ENCODE results near the gene SREBF2. TPM values are rescaled to one million over a fixed set of nuclear protein-coding genes. Genes with fewer than 3 reads are reported as not detected.
A peak's percentile ranks its signal among the peaks of the same experiment; 100 is the strongest.

The SREBF2 gene
- total and polyA plus RNA-seq, 10 of the 15 experiments (the other 5 are each of a cell fraction or from before 2014, with no cell fraction given) = 2.4 to 177 (median 78.8) TPM

- ATAC-seq = 0 out of 3 replicates have a peak, but pooled peaks have one; percentile 7
- no peak for DNase-seq (ENCODE audit: low read depth, low spot score)
- Histone ChIP-seq H3K4me2 (ENCODE audit: control insufficient read depth, insufficient read depth) (0 out of 2 replicates have a peak overlapping the region, but pooled peaks have one; percentile 56), H3K9ac (ENCODE audit: control insufficient read depth, insufficient read depth, low read length) (no peak overlapping the region), H2AFZ (ENCODE audit: control insufficient read depth, low read depth, low read length) (no peak overlapping the region), H3K27ac (ENCODE audit: control insufficient read depth, insufficient read depth) (no peak overlapping the region), H4K20me1 (ENCODE audit: control insufficient read depth, insufficient read depth) (peaks cover 3% of the 10 kb centered on the region; the same call in 1 of the 2 replicates), H3K79me2 (ENCODE audit: control insufficient read depth, insufficient read depth, low read length) (peaks cover 97% of the 10 kb centered on the region), H3K4me3 (no peak overlapping the region), H3K9me3 (replicated peaks; ENCODE audit: control insufficient read depth, insufficient read depth, low read length) (no peaks in the 10 kb centered on the region), H3K36me3 (ENCODE audit: control insufficient read depth in 2 of 2, insufficient read depth in 2 of 2, low read length in 1 of 2) (peaks cover 0 to 7% of the 10 kb centered on the region in 2 experiments; a peak in 3 of 4 replicates), H3K27me3 (replicated peaks in 1 of 2; ENCODE audit: control insufficient read depth in 2 of 2, insufficient read depth in 2 of 2, low read length in 1 of 2) (no peaks in the 10 kb centered on the region), H3K4me1 (ENCODE audit: control insufficient read depth, insufficient read depth, low read length) (peaks cover 29% of the 10 kb centered on the region)
- SMC1A ChIA-PET (ENCODE audit: uncharacterized antibody, unreplicated experiment) = interaction anchor here (0.7 to 10.2 kb wide), 9 partner anchors 10 to 147 kb away, joined by 3 to 96 read pairs (median 3); partner anchors contain the start of genes CCDC134 and SREBF2
- in situ Hi-C loops (cut with MboI) (no loop called here), intact Hi-C loops (cut with micrococcal nuclease; ENCODE audit: unreplicated experiment) (no loop called here)
- POLR2A ChIA-PET = interaction anchor here (1.1 to 9.4 kb wide), 4 partner anchors 9 to 44 kb away, joined by 3 to 135 read pairs (median 38); partner anchors contain the start of genes CCDC134 and SREBF2
- 0% methylated on average over 1 of the region's 1 CpG for WGBS (ENCODE audit: insufficient coverage, insufficient replicate concordance, low lambda C conversion rate, missing lambda C conversion rate)
- no peak for TF ChIP-seq KAT2A (conservative IDR thresholded peaks at IDR 0.05; ENCODE audit: control insufficient read depth, low read depth, low read length)
- TF ChIP-seq FOS (IDR thresholded peaks at IDR 0.05; ENCODE audit: borderline replicate concordance, extremely low read depth, insufficient read length) = no peak
- TF ChIP-seq NRF1 (conservative IDR thresholded peaks at IDR 0.05; ENCODE audit: low read depth, low read length) = no peak
- no peak for TF ChIP-seq EZH2 (IDR thresholded peaks at IDR 0.05; ENCODE audit: borderline replicate concordance, control insufficient read depth, low read depth, low read length)
- TF ChIP-seq SPI1 (IDR thresholded peaks at IDR 0.05; ENCODE audit: borderline replicate concordance, insufficient read depth, low read depth, low read length) = 0 out of 2 replicates have a peak, but pooled peaks have one; percentile 16
- CTCF ChIA-PET = interaction anchor here (1.1 to 5.9 kb wide), 4 partner anchors 14 to 147 kb away, joined by 4 to 33 read pairs (median 13); no protein-coding TSS in a partner anchor
- BruUV-seq (replicated peaks) = no TSS peak
- no peak for FAIRE-seq
- RAD21 ChIA-PET (ENCODE audit: unreplicated experiment) = interaction anchor here (1.2 to 3.0 kb wide), 4 partner anchors 10 to 146 kb away, joined by 3 to 14 read pairs (median 7); partner anchors contain the start of gene SREBF2
These were observed 11.1 kb downstream of the SREBF2 start for GRCh38 chr22:41844036-41844435.
